ENCODE data around the gene KIF1A. TPM values are rescaled to one million over a fixed set of nuclear protein-coding genes. Genes with fewer than 3 reads are reported as not detected.

KIF1A gene
- total and polyA plus RNA-seq, 2 donors (not counting 3 experiments of a cell fraction or from before 2014, with no cell fraction given): 0.11 to 0.64 TPM

DNA sequence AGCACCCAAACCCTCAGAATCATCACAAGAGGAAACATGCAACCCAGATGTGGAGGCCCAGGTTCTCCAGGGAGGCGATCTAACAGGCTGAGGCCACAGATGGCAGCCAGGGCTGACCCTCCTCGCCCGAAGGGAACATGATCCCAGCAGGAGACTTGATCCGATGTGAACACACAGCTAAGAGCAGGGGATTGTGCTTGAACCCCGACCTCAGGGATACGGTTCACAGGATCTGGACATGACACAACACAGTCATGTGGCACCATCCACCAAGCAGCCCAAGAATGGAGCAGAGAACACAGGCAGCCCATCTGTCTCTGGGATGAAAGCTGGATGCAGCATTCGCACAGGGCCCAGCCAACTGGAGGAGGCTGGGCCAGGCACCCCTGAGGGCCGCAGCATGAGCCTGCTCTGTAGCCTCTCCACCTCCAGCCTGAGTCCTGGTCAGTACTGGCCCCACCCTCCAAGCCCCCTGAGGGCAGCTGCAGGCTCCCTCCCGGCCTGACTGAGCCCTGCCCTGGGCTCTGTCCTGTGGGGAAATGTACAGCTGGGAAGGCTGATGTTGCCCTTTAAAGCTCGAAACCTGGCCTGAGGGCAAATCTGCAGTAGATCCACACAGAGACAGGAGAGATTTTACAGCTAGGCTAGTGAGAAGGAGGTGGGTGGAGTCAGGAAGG lies 89.4 kb downstream of the KIF1A start:
- H3K9me1 ChIP-seq (replicated peaks; ENCODE audit: control insufficient read depth, extremely low read depth, insufficient read depth, low read length): no peaks in the 10 kb centered on the region
- no peaks in the 10 kb centered on the region for H3K79me2 ChIP-seq (ENCODE audit: control insufficient read depth, insufficient read depth, low read length)
- no peaks in the 10 kb centered on the region for H4K20me1 ChIP-seq (replicated peaks; ENCODE audit: control insufficient read depth, extremely low read depth, insufficient read depth, low read length)
- ChIA-PET CTCF (no interaction called here), POLR2A (no interaction called here)
- dilution Hi-C loops (cut with MboI; ENCODE audit: extremely low pct_ligation_motif_present, low sequenced_read_pairs) (no loop called here), intact Hi-C loops (cut with micrococcal nuclease) (no loop called here)
- FAIRE-seq: no peak
- no peak overlapping the region for H3K9ac ChIP-seq (replicated peaks; ENCODE audit: extremely low read depth, insufficient read depth, low read length)
- H3K27ac ChIP-seq (ENCODE audit: insufficient read depth, low read depth, low read length): no peak overlapping the region
- no peaks in the 10 kb centered on the region for H3K27me3 ChIP-seq (ENCODE audit: control insufficient read depth in 2 of 2, insufficient read depth in 2 of 2, low read length in 2 of 2)
- TF ChIP-seq GATA2 (IDR thresholded peaks at IDR 0.05; ENCODE audit: insufficient read depth, insufficient read length, low read depth, low read length): no peak
- TF ChIP-seq POLR2A (IDR thresholded peaks at IDR 0.05; ENCODE audit: low read depth, low read length): no peak
- TF ChIP-seq, protein P1, sequence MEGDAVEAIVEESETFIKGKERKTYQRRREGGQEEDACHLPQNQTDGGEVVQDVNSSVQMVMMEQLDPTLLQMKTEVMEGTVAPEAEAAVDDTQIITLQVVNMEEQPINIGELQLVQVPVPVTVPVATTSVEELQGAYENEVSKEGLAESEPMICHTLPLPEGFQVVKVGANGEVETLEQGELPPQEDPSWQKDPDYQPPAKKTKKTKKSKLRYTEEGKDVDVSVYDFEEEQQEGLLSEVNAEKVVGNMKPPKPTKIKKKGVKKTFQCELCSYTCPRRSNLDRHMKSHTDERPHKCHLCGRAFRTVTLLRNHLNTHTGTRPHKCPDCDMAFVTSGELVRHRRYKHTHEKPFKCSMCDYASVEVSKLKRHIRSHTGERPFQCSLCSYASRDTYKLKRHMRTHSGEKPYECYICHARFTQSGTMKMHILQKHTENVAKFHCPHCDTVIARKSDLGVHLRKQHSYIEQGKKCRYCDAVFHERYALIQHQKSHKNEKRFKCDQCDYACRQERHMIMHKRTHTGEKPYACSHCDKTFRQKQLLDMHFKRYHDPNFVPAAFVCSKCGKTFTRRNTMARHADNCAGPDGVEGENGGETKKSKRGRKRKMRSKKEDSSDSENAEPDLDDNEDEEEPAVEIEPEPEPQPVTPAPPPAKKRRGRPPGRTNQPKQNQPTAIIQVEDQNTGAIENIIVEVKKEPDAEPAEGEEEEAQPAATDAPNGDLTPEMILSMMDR (IDR thresholded peaks at IDR 0.05; ENCODE audit: extremely low read depth in 1 of 2, insufficient read depth in 1 of 2, low read depth in 1 of 2, low read length in 2 of 2): no peak
- TF ChIP-seq, protein P2, sequence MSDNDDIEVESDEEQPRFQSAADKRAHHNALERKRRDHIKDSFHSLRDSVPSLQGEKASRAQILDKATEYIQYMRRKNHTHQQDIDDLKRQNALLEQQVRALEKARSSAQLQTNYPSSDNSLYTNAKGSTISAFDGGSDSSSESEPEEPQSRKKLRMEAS (IDR thresholded peaks at IDR 0.05; ENCODE audit: insufficient read depth, insufficient read length): no peak
- no peak for TF ChIP-seq FOS (IDR thresholded peaks at IDR 0.05; ENCODE audit: borderline replicate concordance, insufficient read depth, low read length)
- TF ChIP-seq JUN (IDR thresholded peaks at IDR 0.05; ENCODE audit: borderline replicate concordance, insufficient read depth, insufficient read length, low read depth): no peak
- TF ChIP-seq EZH2 (IDR thresholded peaks at IDR 0.05; ENCODE audit: borderline replicate concordance, low read depth, low read length, severe bottlenecking): no peak
- TF ChIP-seq MYC (IDR thresholded peaks at IDR 0.05; ENCODE audit: low read depth, low read length): no peak
- TF ChIP-seq POLR2AphosphoS5 (IDR thresholded peaks at IDR 0.05; ENCODE audit: insufficient read depth, low read depth, low read length): no peak
- no peak overlapping the region for H3K4me3 ChIP-seq (replicated peaks in 1 of 3; ENCODE audit: insufficient read depth in 1 of 3, low read depth in 1 of 3, low read length in 3 of 3)
- H3K36me3 ChIP-seq (ENCODE audit: control insufficient read depth in 2 of 2, extremely low read depth in 1 of 2, insufficient read depth in 2 of 2, low read length in 2 of 2): no peaks in the 10 kb centered on the region
- H2AFZ ChIP-seq (ENCODE audit: low read depth, low read length): no peak overlapping the region
- DNase-seq (ENCODE audit: low read depth, low spot score): no peak
- no peaks in the 10 kb centered on the region for H3K4me1 ChIP-seq (ENCODE audit: control insufficient read depth, extremely low read depth, insufficient read depth, low read length)
- H3K9me3 ChIP-seq (replicated peaks; ENCODE audit: control insufficient read depth, insufficient read depth, low read length): no peaks in the 10 kb centered on the region
- no peak overlapping the region for H3K4me2 ChIP-seq (ENCODE audit: insufficient read depth, low read length)
- no TSS peak for BruUV-seq (replicated peaks)

Measured in endothelial cell of umbilical vein (primary cell).